Neutrophil (primary cell): ENCODE data around the gene RNF44.
A peak's percentile ranks its signal among the peaks of the same experiment; 100 is the strongest.
"Not testable (repeated sequence)": the region's sequence is repeated elsewhere in the genome, so short reads cannot be mapped to it uniquely, and the experiment has no call there.

Experiments used
- H3K27ac ChIP-seq: fragments of 200-600 bp; sonication (generic); 2 replicates; pipeline ENCODE4 v1.5.1; 2016; ENCODE audit warnings: mild to moderate bottlenecking, moderate library complexity
- H3K27me3 ChIP-seq: fragments of 200-600 bp; sonication (generic); 2 replicates; pipeline ENCODE4 v1.6.0; 2016; ENCODE audit warnings: mild to moderate bottlenecking
- H3K36me3 ChIP-seq: fragments of 200-600 bp; sonication (generic); 2 replicates; pipeline ENCODE4 v1.5.1; 2017
- H3K4me1 ChIP-seq, 2 experiments: fragments of 200-600 bp in 1 of 2; sonication (generic) in 1 of 2; 1 replicate in 1 of 2; 2 replicates in 1 of 2; pipeline versions ENCODE4 v1.5.1 to v1.6.1; 2013 to 2016; ENCODE audit warnings: low read depth in 1 of 2, low read length in 1 of 2, mild to moderate bottlenecking in 1 of 2, moderate library complexity in 1 of 2; ENCODE audit not compliant: control insufficient read depth in 1 of 2, insufficient read depth in 1 of 2
- H3K4me3 ChIP-seq, 2 experiments: fragments of 200-600 bp in 1 of 2; sonication (generic) in 1 of 2; 1 replicate in 1 of 2; 2 replicates in 1 of 2; pipeline ENCODE4 v1.5.1; 2013 to 2016; ENCODE audit warnings: low read depth in 1 of 2, low read length in 1 of 2, mild to moderate bottlenecking in 1 of 2, moderate library complexity in 1 of 2
- H3K9me3 ChIP-seq: fragments of 200-600 bp; sonication (generic); 2 replicates; pipeline ENCODE4 v1.5.1; 2016
- CTCF ChIP-seq: fragments of 200-600 bp; sonication (generic); IDR thresholded peaks from 2 replicates; pipeline ENCODE4 v1.5.1; 2016; ENCODE audit warnings: antibody characterized with exemption

RNF44 gene

DNA sequence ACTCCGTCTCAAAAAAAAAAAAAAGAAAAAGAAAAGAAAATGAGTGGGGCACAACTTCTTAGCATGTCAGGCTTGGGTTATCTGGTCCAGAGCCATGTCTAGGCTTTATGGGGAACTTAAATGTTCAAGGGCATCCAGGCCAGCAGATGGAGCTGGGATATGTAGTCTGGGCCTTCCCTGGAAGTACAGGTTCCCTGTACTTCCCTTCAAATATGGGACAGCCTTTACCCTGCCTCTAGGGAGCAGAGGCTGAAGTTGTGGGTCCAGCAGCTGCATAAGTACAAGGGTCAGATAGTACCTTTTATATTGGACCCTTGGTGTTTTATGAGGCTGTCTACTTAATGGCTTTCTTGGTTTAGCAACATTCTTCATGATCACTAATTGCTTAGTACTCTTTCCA is 46.9 kb downstream of the RNF44 start:
- no peak for TF ChIP-seq CTCF
- H3K9me3 ChIP-seq, result no peaks in the 10 kb centered on the region
- H3K4me3 ChIP-seq, result no peak overlapping the region
- no peaks in the 10 kb centered on the region for H3K27me3 ChIP-seq
- H3K4me1 ChIP-seq, result peaks cover 20 to 24% of the 10 kb centered on the region in 2 experiments
- no peak overlapping the region for H3K27ac ChIP-seq
- peaks cover 68% of the 10 kb centered on the region for H3K36me3 ChIP-seq

GRCh38 chr5:176489077-176489476 is 48.1 kb downstream of the RNF44 start:
- Histone ChIP-seq H3K4me1 (peaks cover 20 to 24% of the 10 kb centered on the region in 2 experiments), H3K36me3 (peaks cover 56% of the 10 kb centered on the region), H3K27me3 (no peaks in the 10 kb centered on the region), H3K9me3 (no peaks in the 10 kb centered on the region), H3K27ac (peak overlapping the region; percentile 52), H3K4me3 (no peak overlapping the region)
- no peak for TF ChIP-seq CTCF

- not testable (repeated sequence) for H3K27me3 ChIP-seq, H3K9me3 ChIP-seq, H3K4me3 ChIP-seq
- Histone ChIP-seq H3K36me3 (peaks cover 48% of the 10 kb centered on the region), H3K4me1 (peaks cover 20 to 24% of the 10 kb centered on the region in 2 experiments), H3K27ac (peak overlapping the region; percentile 45)
Observed at GRCh38 chr5:176487160-176487559, 50.0 kb downstream of the RNF44 start.

DNA sequence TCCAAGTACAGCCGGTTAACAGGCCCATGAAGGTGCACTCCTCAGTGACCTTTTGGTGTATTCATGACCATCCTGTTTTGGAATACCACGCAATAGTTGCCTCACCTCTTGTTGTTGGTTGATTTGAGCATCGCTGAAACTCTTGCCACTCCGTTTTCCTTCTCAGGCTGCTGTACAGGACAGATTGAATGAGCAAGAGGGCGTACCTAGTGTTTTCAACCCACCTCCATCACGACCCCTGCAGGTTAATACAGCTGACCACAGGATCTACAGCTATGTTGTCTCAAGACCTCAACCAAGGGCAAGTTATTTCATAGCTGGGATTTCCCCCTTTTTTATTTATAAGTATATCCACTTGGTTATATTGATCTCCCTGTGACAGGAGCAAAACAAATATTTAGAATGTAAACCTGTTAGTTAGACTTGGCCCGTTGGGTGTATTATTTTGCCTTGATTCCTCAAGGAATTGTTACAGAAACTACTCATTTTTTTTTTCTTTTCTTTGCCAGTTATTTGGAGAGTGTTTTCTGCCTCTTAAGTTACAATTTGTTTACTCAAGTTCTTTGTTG is 50.9 kb downstream of the RNF44 start:
- Histone ChIP-seq H3K36me3 (peaks cover 46% of the 10 kb centered on the region), H3K4me1 (peaks cover 20 to 24% of the 10 kb centered on the region in 2 experiments), H3K9me3 (no peaks in the 10 kb centered on the region), H3K27me3 (no peaks in the 10 kb centered on the region), H3K27ac (peak overlapping the region; percentile 45), H3K4me3 (no peak overlapping the region)
- TF ChIP-seq CTCF, result no peak

GRCh38 chr5:176485176-176485575 is 52.0 kb downstream of the RNF44 start:
- peaks cover 49% of the 10 kb centered on the region for H3K36me3 ChIP-seq
- no peak overlapping the region for H3K27ac ChIP-seq
- peaks cover 20 to 24% of the 10 kb centered on the region in 2 experiments for H3K4me1 ChIP-seq
- no peak for TF ChIP-seq CTCF
- no peak overlapping the region for H3K4me3 ChIP-seq
- H3K27me3 ChIP-seq, result no peaks in the 10 kb centered on the region
- H3K9me3 ChIP-seq, result no peaks in the 10 kb centered on the region

DNA sequence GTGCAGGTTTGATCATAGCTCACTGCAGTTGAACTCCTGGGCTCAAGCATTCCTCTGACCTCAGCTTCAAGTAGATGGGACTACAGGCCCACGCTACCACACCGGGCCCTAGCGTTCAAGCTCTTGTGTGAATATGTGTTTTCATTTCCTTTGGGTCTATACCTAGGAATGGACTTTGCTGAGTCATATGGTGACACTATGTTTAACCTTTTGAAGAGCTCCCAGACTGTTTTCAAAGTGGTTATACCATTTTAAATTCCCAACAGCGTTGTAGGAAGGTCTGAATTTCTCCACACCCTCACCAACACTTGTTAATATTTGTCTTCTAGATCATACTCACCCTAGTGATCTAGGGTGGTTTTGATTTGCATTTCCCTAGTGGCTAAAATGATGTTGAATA is 55.5 kb downstream of the RNF44 start:
- H3K9me3 ChIP-seq, result no peaks in the 10 kb centered on the region
- peaks cover 46% of the 10 kb centered on the region for H3K36me3 ChIP-seq
- H3K27me3 ChIP-seq, result no peaks in the 10 kb centered on the region
- no peak for TF ChIP-seq CTCF
- H3K27ac ChIP-seq, result no peak overlapping the region
- H3K4me3 ChIP-seq, result no peak overlapping the region
- peaks cover 6 to 8% of the 10 kb centered on the region in 2 experiments for H3K4me1 ChIP-seq
